GM18867 (cell line): ENCODE results near the gene TRIM46.
A peak's percentile ranks its signal among the peaks of the same experiment; 100 is the strongest.
"Not testable (repeated sequence)": the region's sequence is repeated elsewhere in the genome, so short reads cannot be mapped to it uniquely, and the experiment has no call there.

ENCODE experiments used
- ATAC-seq: cut with Tn5 transposase; IDR thresholded peaks from one replicate; pipeline ENCODE4 v1.9.1; 2021; ENCODE audit warnings: mild to moderate bottlenecking, moderate library complexity; ENCODE audit not compliant: unreplicated experiment

The TRIM46 gene

GRCh38 chr1:155226188-155226909 lies 52.7 kb downstream of the TRIM46 start:
- ATAC-seq: no peak

GRCh38 chr1:155226910-155227260 lies 53.2 kb downstream of the TRIM46 start:
- no peak for ATAC-seq

- peak; percentile 83 for ATAC-seq
Observed at GRCh38 chr1:155227261-155228095, 53.8 kb downstream of the TRIM46 start.

- no peak for ATAC-seq
Observed at GRCh38 chr1:155228096-155228427, 54.4 kb downstream of the TRIM46 start.

GRCh38 chr1:155231302-155231701 lies 57.7 kb downstream of the TRIM46 start:
- not testable (repeated sequence) for ATAC-seq

GRCh38 chr1:155232001-155232978 lies 58.6 kb downstream of the TRIM46 start:
- ATAC-seq: not testable (repeated sequence)

- not testable (repeated sequence) for ATAC-seq
Observed at GRCh38 chr1:155233502-155233901, 59.9 kb downstream of the TRIM46 start.
